Left ventricle myocardium inferior (tissue), 1 donor: Measurements from ENCODE around the gene PTTG1. TPM values are rescaled to one million over a fixed set of nuclear protein-coding genes. Genes with fewer than 3 reads are reported as not detected.

ENCODE experiments used
- DNase-seq: peaks from one replicate; pipeline ENCODE4 v3.0.0-alpha.2; 2020
- H3K27ac ChIP-seq: fragments of 200-600 bp; replicated peaks from 2 replicates; pipeline ENCODE4 v1.8.0; 2021
- H3K27me3 ChIP-seq: fragments of 200-600 bp; 2 replicates; pipeline ENCODE4 v1.8.0; 2021; ENCODE audit warnings: low read depth
- H3K36me3 ChIP-seq: fragments of 200-600 bp; 2 replicates; pipeline ENCODE4 v1.8.0; 2021
- H3K4me1 ChIP-seq: fragments of 200-600 bp; 2 replicates; pipeline ENCODE4 v1.8.0; 2021
- H3K4me3 ChIP-seq: fragments of 200-600 bp; 2 replicates; pipeline ENCODE4 v1.8.0; 2021; ENCODE audit warnings: mild to moderate bottlenecking, moderate library complexity
- H3K9me3 ChIP-seq: fragments of 200-600 bp; replicated peaks from 2 replicates; pipeline ENCODE4 v1.8.0; 2021
- intact Hi-C: fragments of 100-400 bp; cut with micrococcal nuclease; formaldehyde crosslinking; loops from one replicate; pipeline ENCODE4 v1.11.0; 2022
- total RNA-seq: library from RNA; stranded (reverse); fragmentation: NEBNext Ultra II Directional; extraction: Animal tissue kit (Norgen Biotek cat#: 25700); gene quantifications from one replicate; pipeline ENCODE4 v1.2.1, GENCODE V29; 2021
- TF ChIP-seq, protein P1 (sequence below): fragments of 200-600 bp; IDR thresholded peaks from 2 replicates; pipeline ENCODE4 v1.8.0; 2021; ENCODE audit warnings: antibody characterized with exemption, mild to moderate bottlenecking, borderline replicate concordance
- donor health status: DM: no; HTN: yes; CAD: no; lungs with severe emphysema.

PTTG1 gene
- total RNA-seq, 1 donor from 2014 or later = 0.88 TPM

GRCh38 chr5:160453751-160454150 is 32.1 kb downstream of the PTTG1 start:
- TF ChIP-seq, protein P1, sequence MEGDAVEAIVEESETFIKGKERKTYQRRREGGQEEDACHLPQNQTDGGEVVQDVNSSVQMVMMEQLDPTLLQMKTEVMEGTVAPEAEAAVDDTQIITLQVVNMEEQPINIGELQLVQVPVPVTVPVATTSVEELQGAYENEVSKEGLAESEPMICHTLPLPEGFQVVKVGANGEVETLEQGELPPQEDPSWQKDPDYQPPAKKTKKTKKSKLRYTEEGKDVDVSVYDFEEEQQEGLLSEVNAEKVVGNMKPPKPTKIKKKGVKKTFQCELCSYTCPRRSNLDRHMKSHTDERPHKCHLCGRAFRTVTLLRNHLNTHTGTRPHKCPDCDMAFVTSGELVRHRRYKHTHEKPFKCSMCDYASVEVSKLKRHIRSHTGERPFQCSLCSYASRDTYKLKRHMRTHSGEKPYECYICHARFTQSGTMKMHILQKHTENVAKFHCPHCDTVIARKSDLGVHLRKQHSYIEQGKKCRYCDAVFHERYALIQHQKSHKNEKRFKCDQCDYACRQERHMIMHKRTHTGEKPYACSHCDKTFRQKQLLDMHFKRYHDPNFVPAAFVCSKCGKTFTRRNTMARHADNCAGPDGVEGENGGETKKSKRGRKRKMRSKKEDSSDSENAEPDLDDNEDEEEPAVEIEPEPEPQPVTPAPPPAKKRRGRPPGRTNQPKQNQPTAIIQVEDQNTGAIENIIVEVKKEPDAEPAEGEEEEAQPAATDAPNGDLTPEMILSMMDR = no peak
- intact Hi-C loops = no loop called here
- Histone ChIP-seq H3K27ac (no peak overlapping the region), H3K36me3 (no peaks in the 10 kb centered on the region), H3K9me3 (no peaks in the 10 kb centered on the region), H3K4me3 (no peak overlapping the region), H3K27me3 (peaks cover 13% of the 10 kb centered on the region), H3K4me1 (no peaks in the 10 kb centered on the region)
- no peak for DNase-seq

DNA sequence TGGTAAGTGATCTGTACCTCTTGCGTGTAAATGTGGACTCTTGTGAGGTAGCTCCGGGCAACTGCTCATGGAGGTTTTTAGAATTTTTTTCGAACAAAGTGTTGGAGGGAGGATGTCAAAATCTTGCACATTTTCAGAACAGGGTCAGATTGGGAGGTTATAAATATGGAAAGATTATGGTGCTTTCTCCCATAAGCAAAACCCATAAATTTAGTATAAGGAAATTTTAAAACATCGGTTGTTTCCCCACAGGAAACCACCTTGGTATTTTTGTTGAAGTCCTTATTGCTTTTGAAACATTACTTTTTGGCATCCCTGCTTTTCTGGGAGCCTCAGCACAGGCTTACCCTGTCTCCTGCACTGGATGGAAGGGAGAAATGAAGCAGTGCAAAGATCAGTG is 33.9 kb downstream of the PTTG1 start:
- TF ChIP-seq, protein P1 = no peak
- no peak overlapping the region for H3K27ac ChIP-seq
- DNase-seq = no peak
- no peak overlapping the region for H3K4me3 ChIP-seq
- intact Hi-C loops = no loop called here
- H3K27me3 ChIP-seq = peaks cover 13% of the 10 kb centered on the region
- no peaks in the 10 kb centered on the region for H3K4me1 ChIP-seq
- H3K36me3 ChIP-seq = no peaks in the 10 kb centered on the region
- H3K9me3 ChIP-seq = no peaks in the 10 kb centered on the region

- H3K36me3 ChIP-seq = no peaks in the 10 kb centered on the region
- no peaks in the 10 kb centered on the region for H3K4me1 ChIP-seq
- peaks cover 13% of the 10 kb centered on the region for H3K27me3 ChIP-seq
- DNase-seq = no peak
- intact Hi-C loops = no loop called here
- H3K27ac ChIP-seq = no peak overlapping the region
- TF ChIP-seq, protein P1 = no peak
- H3K4me3 ChIP-seq = no peak overlapping the region
- H3K9me3 ChIP-seq = no peaks in the 10 kb centered on the region
Observed at GRCh38 chr5:160456480-160457177, 35.0 kb downstream of the PTTG1 start.

DNA sequence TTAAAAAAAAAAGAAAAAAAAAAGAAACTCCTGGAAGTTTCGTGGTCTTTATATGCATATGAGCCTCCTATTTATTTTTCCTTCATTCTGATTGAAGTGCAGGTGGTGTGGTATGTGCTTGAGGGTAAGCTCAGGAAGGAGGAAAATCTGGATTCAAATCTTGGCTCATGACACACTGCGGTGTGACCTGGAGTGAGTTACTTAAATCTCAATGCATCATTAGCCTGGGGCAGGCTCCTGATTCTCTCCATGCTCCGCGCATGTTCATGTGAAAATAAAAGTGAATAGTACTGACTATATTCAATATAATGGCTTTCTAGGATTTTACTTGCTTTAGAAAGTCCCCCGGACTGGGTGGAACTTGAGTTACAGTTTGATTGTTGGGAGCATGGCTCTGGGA is 35.6 kb downstream of the PTTG1 start:
- no peak overlapping the region for H3K4me3 ChIP-seq
- no peak for DNase-seq
- H3K27ac ChIP-seq = no peak overlapping the region
- H3K36me3 ChIP-seq = no peaks in the 10 kb centered on the region
- intact Hi-C loops = no loop called here
- H3K4me1 ChIP-seq = no peaks in the 10 kb centered on the region
- peaks cover 13% of the 10 kb centered on the region for H3K27me3 ChIP-seq
- TF ChIP-seq, protein P1 = no peak
- no peaks in the 10 kb centered on the region for H3K9me3 ChIP-seq

DNA sequence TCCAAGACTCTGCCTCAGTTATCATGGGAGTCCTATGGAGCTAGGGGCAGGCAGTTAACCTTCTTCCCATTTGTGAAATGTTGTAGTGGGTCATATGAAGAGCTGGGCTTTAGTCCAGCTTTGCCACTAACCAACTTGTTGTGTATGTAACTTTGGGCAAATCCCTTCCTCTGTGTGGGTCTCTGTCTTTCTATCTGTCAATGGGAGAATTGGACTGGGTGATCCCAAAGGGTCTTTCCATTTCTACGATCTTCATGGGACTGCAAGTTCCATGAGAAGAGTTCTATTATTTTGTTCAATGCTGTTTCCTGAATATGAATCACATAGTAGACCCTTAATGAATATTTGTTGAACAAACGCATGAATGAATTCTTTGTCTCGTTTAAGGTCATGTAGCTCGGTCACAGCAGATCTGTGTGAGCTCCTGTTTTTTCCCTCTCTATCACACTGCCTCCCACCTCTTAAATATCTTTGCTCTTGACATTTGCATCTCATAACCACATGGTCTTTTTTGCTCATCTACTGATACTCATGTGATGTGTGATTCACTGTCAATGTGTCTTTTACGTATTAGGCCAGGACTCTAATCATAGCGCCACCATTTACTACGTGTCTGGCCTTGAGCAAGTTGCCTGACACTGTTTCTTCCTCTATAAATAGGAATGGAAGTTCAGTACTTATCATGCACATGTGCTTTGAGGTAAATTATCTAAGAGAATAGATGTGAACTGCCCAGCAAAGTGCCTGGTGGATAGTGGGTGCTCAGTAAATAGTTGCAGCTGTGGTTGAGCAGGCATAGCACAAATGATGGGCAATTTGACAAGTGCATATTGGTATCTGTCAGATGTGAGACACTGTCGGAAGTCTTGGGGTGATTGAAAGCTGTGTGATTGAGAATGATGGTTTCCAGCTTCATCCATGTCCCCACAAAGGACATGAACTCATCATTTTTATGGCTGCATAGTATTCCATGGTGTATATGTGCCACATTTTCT is 37.4 kb downstream of the PTTG1 start:
- Histone ChIP-seq H3K4me3 (no peak overlapping the region), H3K27ac (no peak overlapping the region), H3K4me1 (no peaks in the 10 kb centered on the region), H3K9me3 (no peaks in the 10 kb centered on the region), H3K36me3 (no peaks in the 10 kb centered on the region), H3K27me3 (peaks cover 13% of the 10 kb centered on the region)
- no peak for DNase-seq
- intact Hi-C loops = no loop called here
- TF ChIP-seq, protein P1 = no peak
